OCI-LY7 (cell line): ENCODE results near the gene GPR142.

Source experiments
- CTCF ChIP-seq: fragments of 200-600 bp; sonication (generic); conservative IDR thresholded peaks from 2 replicates; pipeline ENCODE4 v1.5.1; 2014; ENCODE audit warnings: mild to moderate bottlenecking, antibody characterized with exemption, low read length, moderate library complexity, mixed read lengths
- EZH2phosphoT487 ChIP-seq: fragments of 200-600 bp; sonication (generic); IDR thresholded peaks from 2 replicates; pipeline ENCODE4 v1.6.1; 2018; ENCODE audit warnings: low read depth, borderline replicate concordance, mild to moderate bottlenecking, mixed run types, antibody characterized with exemption, low read length, moderate library complexity, mixed read lengths

GRCh38 chr17:74343526-74344284, 23.6 kb upstream of the GPR142 start:
- no peak for TF ChIP-seq CTCF
- no peak for TF ChIP-seq EZH2phosphoT487
